ENCODE measurements around the gene FBLIM1. TPM values are rescaled to one million over a fixed set of nuclear protein-coding genes. Genes with fewer than 3 reads are reported as not detected.

Gene FBLIM1
- total RNA-seq, 1 experiment from 2014 or later: 78.3 TPM

GRCh38 chr1:15739259-15739658 is 19.3 kb upstream of the FBLIM1 start (continued):
- TF ChIP-seq ZNF532 (CRISPR knock-in tag; IDR thresholded peaks at IDR 0.05; ENCODE audit: borderline replicate concordance) (no peak), TEAD1 (CRISPR knock-in tag; IDR thresholded peaks at IDR 0.05) (no peak)
- TF ChIP-seq, protein P1, sequence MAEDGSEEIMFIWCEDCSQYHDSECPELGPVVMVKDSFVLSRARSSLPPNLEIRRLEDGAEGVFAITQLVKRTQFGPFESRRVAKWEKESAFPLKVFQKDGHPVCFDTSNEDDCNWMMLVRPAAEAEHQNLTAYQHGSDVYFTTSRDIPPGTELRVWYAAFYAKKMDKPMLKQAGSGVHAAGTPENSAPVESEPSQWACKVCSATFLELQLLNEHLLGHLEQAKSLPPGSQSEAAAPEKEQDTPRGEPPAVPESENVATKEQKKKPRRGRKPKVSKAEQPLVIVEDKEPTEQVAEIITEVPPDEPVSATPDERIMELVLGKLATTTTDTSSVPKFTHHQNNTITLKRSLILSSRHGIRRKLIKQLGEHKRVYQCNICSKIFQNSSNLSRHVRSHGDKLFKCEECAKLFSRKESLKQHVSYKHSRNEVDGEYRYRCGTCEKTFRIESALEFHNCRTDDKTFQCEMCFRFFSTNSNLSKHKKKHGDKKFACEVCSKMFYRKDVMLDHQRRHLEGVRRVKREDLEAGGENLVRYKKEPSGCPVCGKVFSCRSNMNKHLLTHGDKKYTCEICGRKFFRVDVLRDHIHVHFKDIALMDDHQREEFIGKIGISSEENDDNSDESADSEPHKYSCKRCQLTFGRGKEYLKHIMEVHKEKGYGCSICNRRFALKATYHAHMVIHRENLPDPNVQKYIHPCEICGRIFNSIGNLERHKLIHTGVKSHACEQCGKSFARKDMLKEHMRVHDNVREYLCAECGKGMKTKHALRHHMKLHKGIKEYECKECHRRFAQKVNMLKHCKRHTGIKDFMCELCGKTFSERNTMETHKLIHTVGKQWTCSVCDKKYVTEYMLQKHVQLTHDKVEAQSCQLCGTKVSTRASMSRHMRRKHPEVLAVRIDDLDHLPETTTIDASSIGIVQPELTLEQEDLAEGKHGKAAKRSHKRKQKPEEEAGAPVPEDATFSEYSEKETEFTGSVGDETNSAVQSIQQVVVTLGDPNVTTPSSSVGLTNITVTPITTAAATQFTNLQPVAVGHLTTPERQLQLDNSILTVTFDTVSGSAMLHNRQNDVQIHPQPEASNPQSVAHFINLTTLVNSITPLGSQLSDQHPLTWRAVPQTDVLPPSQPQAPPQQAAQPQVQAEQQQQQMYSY (CRISPR knock-in tag; IDR thresholded peaks at IDR 0.05): no peak

- DNase-seq (ENCODE audit: low spot score) (peak; percentile 45), ATAC-seq (peak; percentile 10; the same call in 1 of the 2 replicates)
- Mint-ChIP-seq H3K4me3 (no peak overlapping the region), H3K27ac (peak overlapping the region; percentile 57; the same call in 1 of the 2 replicates), H3K27me3 (ENCODE audit: low read depth) (no peaks in the 10 kb centered on the region), H3K4me1 (peaks cover 8% of the 10 kb centered on the region), H3K9me3 (no peaks in the 10 kb centered on the region), H3K36me3 (no peaks in the 10 kb centered on the region)
- POLR2A ChIA-PET: no interaction called here
- no peak for TF ChIP-seq PRRX2 (CRISPR knock-in tag; IDR thresholded peaks at IDR 0.05)
- TF ChIP-seq, protein P2, sequence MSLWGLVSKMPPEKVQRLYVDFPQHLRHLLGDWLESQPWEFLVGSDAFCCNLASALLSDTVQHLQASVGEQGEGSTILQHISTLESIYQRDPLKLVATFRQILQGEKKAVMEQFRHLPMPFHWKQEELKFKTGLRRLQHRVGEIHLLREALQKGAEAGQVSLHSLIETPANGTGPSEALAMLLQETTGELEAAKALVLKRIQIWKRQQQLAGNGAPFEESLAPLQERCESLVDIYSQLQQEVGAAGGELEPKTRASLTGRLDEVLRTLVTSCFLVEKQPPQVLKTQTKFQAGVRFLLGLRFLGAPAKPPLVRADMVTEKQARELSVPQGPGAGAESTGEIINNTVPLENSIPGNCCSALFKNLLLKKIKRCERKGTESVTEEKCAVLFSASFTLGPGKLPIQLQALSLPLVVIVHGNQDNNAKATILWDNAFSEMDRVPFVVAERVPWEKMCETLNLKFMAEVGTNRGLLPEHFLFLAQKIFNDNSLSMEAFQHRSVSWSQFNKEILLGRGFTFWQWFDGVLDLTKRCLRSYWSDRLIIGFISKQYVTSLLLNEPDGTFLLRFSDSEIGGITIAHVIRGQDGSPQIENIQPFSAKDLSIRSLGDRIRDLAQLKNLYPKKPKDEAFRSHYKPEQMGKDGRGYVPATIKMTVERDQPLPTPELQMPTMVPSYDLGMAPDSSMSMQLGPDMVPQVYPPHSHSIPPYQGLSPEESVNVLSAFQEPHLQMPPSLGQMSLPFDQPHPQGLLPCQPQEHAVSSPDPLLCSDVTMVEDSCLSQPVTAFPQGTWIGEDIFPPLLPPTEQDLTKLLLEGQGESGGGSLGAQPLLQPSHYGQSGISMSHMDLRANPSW (CRISPR knock-in tag; conservative IDR thresholded peaks at IDR 0.05; ENCODE audit: low read depth): no peak
- TF ChIP-seq AFF4 (CRISPR knock-in tag; IDR thresholded peaks at IDR 0.05; ENCODE audit: borderline replicate concordance): no peak
- TF ChIP-seq, protein P3, sequence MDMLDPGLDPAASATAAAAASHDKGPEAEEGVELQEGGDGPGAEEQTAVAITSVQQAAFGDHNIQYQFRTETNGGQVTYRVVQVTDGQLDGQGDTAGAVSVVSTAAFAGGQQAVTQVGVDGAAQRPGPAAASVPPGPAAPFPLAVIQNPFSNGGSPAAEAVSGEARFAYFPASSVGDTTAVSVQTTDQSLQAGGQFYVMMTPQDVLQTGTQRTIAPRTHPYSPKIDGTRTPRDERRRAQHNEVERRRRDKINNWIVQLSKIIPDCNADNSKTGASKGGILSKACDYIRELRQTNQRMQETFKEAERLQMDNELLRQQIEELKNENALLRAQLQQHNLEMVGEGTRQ (CRISPR knock-in tag; IDR thresholded peaks at IDR 0.05): no peak
- CTCF ChIA-PET: interaction anchor here (0.5 to 4.3 kb wide), 14 partner anchors 9 to 579 kb away, joined by 3 to 51 read pairs (median 5); no protein-coding TSS in a partner anchor
Measured at GRCh38 chr1:15739745-15740144, 18.9 kb upstream of the FBLIM1 start.

Measured in WTC11 (cell line).